ENCODE results near the gene MCC. TPM values are rescaled to one million over a fixed set of nuclear protein-coding genes. Genes with fewer than 3 reads are reported as not detected.
"Not testable (repeated sequence)": the region's sequence is repeated elsewhere in the genome, so short reads cannot be mapped to it uniquely, and the experiment has no call there.

The MCC gene
- total RNA-seq, 1 experiment from 2014 or later = not detected

- no peak for DNase-seq (ENCODE audit: low spot score)
Measured at GRCh38 chr5:113085084-113085414, 403.2 kb downstream of the MCC start.

GRCh38 chr5:113084402-113085083 lies 403.7 kb downstream of the MCC start:
- DNase-seq (ENCODE audit: low spot score) = no peak

GRCh38 chr5:113083481-113083880 lies 404.8 kb downstream of the MCC start:
- DNase-seq (ENCODE audit: low spot score) = no peak

GRCh38 chr5:113082547-113082905 lies 405.7 kb downstream of the MCC start:
- DNase-seq (ENCODE audit: low spot score) = no peak

- DNase-seq (ENCODE audit: low spot score) = no peak
Measured at GRCh38 chr5:113081881-113082546, 406.2 kb downstream of the MCC start.

GRCh38 chr5:113081091-113081839 lies 407.0 kb downstream of the MCC start:
- no peak for DNase-seq (ENCODE audit: low spot score)

GRCh38 chr5:113076649-113077048 lies 411.6 kb downstream of the MCC start:
- DNase-seq (ENCODE audit: low spot score) = not testable (repeated sequence)

GRCh38 chr5:113075019-113075418 lies 413.2 kb downstream of the MCC start:
- no peak for DNase-seq (ENCODE audit: low spot score)

GRCh38 chr5:113073629-113074034 lies 414.6 kb downstream of the MCC start:
- not testable (repeated sequence) for DNase-seq (ENCODE audit: low spot score)

GRCh38 chr5:113071401-113071800 lies 416.9 kb downstream of the MCC start:
- no peak for DNase-seq (ENCODE audit: low spot score)

- no peak for DNase-seq (ENCODE audit: low spot score)
Measured at GRCh38 chr5:113070901-113071300, 417.4 kb downstream of the MCC start.

- DNase-seq (ENCODE audit: low spot score) = no peak
Measured at GRCh38 chr5:113068559-113068958, 419.7 kb downstream of the MCC start.

- no peak for DNase-seq (ENCODE audit: low spot score)
Measured at GRCh38 chr5:113067635-113068344, 420.5 kb downstream of the MCC start.

- no peak for DNase-seq (ENCODE audit: low spot score)
Measured at GRCh38 chr5:113065626-113066025, 422.6 kb downstream of the MCC start.

- no peak for DNase-seq (ENCODE audit: low spot score)
Measured at GRCh38 chr5:113064806-113065205, 423.4 kb downstream of the MCC start.

- no peak for DNase-seq (ENCODE audit: low spot score)
Measured at GRCh38 chr5:113063927-113064326, 424.3 kb downstream of the MCC start.

- DNase-seq (ENCODE audit: low spot score) = no peak
Measured at GRCh38 chr5:113062869-113063508, 425.3 kb downstream of the MCC start.

- DNase-seq (ENCODE audit: low spot score) = no peak
Measured at GRCh38 chr5:113061846-113062780, 426.1 kb downstream of the MCC start.

GRCh38 chr5:113060408-113061025 lies 427.7 kb downstream of the MCC start:
- DNase-seq (ENCODE audit: low spot score) = no peak
